Stomach (tissue), 9 donors: ENCODE results near the gene BTNL9. TPM values are rescaled to one million over a fixed set of nuclear protein-coding genes. Genes with fewer than 3 reads are reported as not detected.

Experiments
- DNase-seq, 2 donors: peaks; one replicate each; pipeline versions ENCODE4 v3.0.0 to v3.0.0-alpha.2; 2013 to 2019
- H3K27ac ChIP-seq, 5 donors: fragments of 200-600 bp in 4 of 5; sonication (generic) in 4 of 5; one replicate each; pipeline ENCODE4 v1.5.1; 2013 to 2019; ENCODE audit warnings: mild to moderate bottlenecking in 1 of 5, moderate library complexity in 1 of 5
- H3K27me3 ChIP-seq, 3 donors: fragments of 200-600 bp; sonication (generic); one replicate each; pipeline ENCODE4 v1.5.1; 2017 to 2019; ENCODE audit warnings: mixed run types in 1 of 3
- H3K36me3 ChIP-seq, 4 donors: fragments of 200-600 bp; sonication (generic); 1 replicate in 3 of 4; 2 replicates in 1 of 4; pipeline ENCODE4 v1.5.1; 2016 to 2019
- H3K4me1 ChIP-seq, 4 donors: fragments of 200-600 bp; sonication (generic); one replicate each; pipeline ENCODE4 v1.5.1; 2016 to 2019
- H3K4me3 ChIP-seq, 4 donors: fragments of 200-600 bp; sonication (generic) in 3 of 4; one replicate each; pipeline ENCODE4 v1.5.1; 2016 to 2019; ENCODE audit warnings: mild to moderate bottlenecking in 1 of 4
- H3K9me3 ChIP-seq, 4 donors: fragments of 200-600 bp; sonication (generic); one replicate each; pipeline ENCODE4 v1.5.1; 2016 to 2019
- CTCF ChIP-seq, 7 experiments: fragments of 450-650 bp in 4 of 7; fragments of 200-600 bp in 3 of 7; sonication (generic) in 3 of 7; IDR thresholded peaks; one replicate each; pipeline ENCODE4 v1.5.1; 2016 to 2019; ENCODE audit warnings: antibody characterized with exemption in 7 of 7, control low read depth in 2 of 7, mild to moderate bottlenecking in 1 of 7
- EP300 ChIP-seq: sonication (generic); formaldehyde crosslinking; IDR thresholded peaks from one replicate; pipeline ENCODE4 v1.6.1; 2017; ENCODE audit warnings: antibody characterized with exemption
- POLR2A ChIP-seq, 4 donors: fragments of 450-650 bp; IDR thresholded peaks; one replicate each; pipeline ENCODE4 v1.6.1; 2016; ENCODE audit warnings: antibody characterized with exemption in 4 of 4, control low read depth in 2 of 4, mild to moderate bottlenecking in 1 of 4, moderate library complexity in 1 of 4
- POLR2AphosphoS5 ChIP-seq, 3 donors: sonication (generic); formaldehyde crosslinking; IDR thresholded peaks; one replicate each; pipeline ENCODE4 v1.6.1; 2016; ENCODE audit warnings: antibody characterized with exemption in 3 of 3
- WGBS, 5 donors: extraction: QIAGEN DNeasy Blood & Tissue Kit in 3 of 5; methylation state at CpG; one replicate each; pipeline versions ENCODE4 v1.1.5 to v1.1.7; 2013 to 2018; 5-methylcytosine and 5-hydroxymethylcytosine counted together
- intact Hi-C: fragments of 100-400 bp; cut with DNase I; formaldehyde crosslinking; loops from one replicate; pipeline ENCODE4 v1.15.1; 2023; ENCODE audit warnings: low total_unique reads
- polyA plus RNA-seq, 3 donors: library from polyadenylated mRNA; stranded (reverse); fragments of 200-250 nt; gene quantifications; one replicate each; pipeline ENCODE4 v1.2.3, GENCODE V29; 2013
- total RNA-seq, 5 donors: library from RNA; depleted of rRNA; stranded (reverse); fragments of >200 nt; gene quantifications; one replicate each; pipeline versions ENCODE4 v1.1.0 to v1.2.3, GENCODE V29; 2014 to 2016
- donor health status: healthy with polysubstance abuse.
- donor health status: Bipolar disorder and iron deficiency.
- donor health status: healthy.

Gene BTNL9
- total and polyA plus RNA-seq, 8 donors = 3.5 to 108 (median 10.7) TPM

DNA sequence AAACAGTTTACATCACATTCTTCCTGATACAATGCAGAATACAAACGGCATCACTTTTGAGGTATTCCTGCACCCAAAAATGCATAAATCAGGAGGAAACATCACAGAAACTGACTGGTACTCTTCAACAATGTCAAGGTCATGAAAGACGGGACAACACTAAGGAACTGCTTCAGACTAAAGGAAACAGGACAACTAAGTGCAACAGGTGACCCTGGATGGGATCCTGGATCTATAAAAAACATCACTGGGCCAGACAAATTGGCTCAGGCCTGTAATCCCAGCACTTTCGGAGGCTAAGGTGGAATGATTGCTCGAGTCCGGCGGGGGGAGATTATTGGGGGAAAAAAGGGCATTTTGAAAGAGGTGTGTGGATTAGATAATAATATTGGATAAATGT, 22.6 kb downstream of the BTNL9 start:
- intact Hi-C loops = no loop called here

GRCh38 chr5:181063514-181063913, 23.4 kb downstream of the BTNL9 start:
- Histone ChIP-seq H3K36me3 (no peaks in the 10 kb centered on the region), H3K9me3 (peaks cover 0 to 6% (median 0%) of the 10 kb centered on the region in 4 donors), H3K27me3 (peaks cover 8 to 89% (median 19%) of the 10 kb centered on the region in 3 donors), H3K4me1 (peaks cover 0 to 11% (median 7%) of the 10 kb centered on the region in 4 donors), H3K27ac (no peak overlapping the region), H3K4me3 (no peak overlapping the region)
- intact Hi-C loops = no loop called here
- DNase-seq = no peak
- TF ChIP-seq POLR2A (IDR thresholded peaks at IDR 0.05) = no peak
- no peak for TF ChIP-seq CTCF (IDR thresholded peaks at IDR 0.05)
- no peak for TF ChIP-seq EP300
- TF ChIP-seq POLR2AphosphoS5 (IDR thresholded peaks at IDR 0.05) = no peak
- 72 to 89% (median 86%) methylated on average over 8 of the region's 8 CpGs for WGBS, 5 donors

More for the DNA sequence above, 22.6 kb downstream of the BTNL9 start:
- H3K4me1 ChIP-seq = peaks cover 0 to 11% (median 7%) of the 10 kb centered on the region in 4 donors
- 84 to 89% (median 87%) methylated on average over 6 of the region's 6 CpGs for WGBS, 5 donors
- TF ChIP-seq CTCF (IDR thresholded peaks at IDR 0.05) = no peak
- TF ChIP-seq POLR2A (IDR thresholded peaks at IDR 0.05) = no peak
- no peak for TF ChIP-seq POLR2AphosphoS5 (IDR thresholded peaks at IDR 0.05)
- TF ChIP-seq EP300 = no peak
- no peaks in the 10 kb centered on the region for H3K36me3 ChIP-seq
- no peak overlapping the region for H3K4me3 ChIP-seq
- H3K27me3 ChIP-seq = peaks cover 8 to 94% (median 28%) of the 10 kb centered on the region in 3 donors
- no peak for DNase-seq
- peaks cover 0 to 6% (median 0%) of the 10 kb centered on the region in 4 donors for H3K9me3 ChIP-seq
- no peak overlapping the region for H3K27ac ChIP-seq

- 83 to 94% (median 89%) methylated on average over 7 of the region's 7 CpGs for WGBS, 5 donors
- H3K36me3 ChIP-seq = no peaks in the 10 kb centered on the region
- H3K4me3 ChIP-seq = no peak overlapping the region
- H3K9me3 ChIP-seq = peaks cover 0 to 6% (median 0%) of the 10 kb centered on the region in 4 donors
- intact Hi-C loops = no loop called here
- TF ChIP-seq CTCF (IDR thresholded peaks at IDR 0.05) (no peak), POLR2A (IDR thresholded peaks at IDR 0.05) (no peak), EP300 (no peak), POLR2AphosphoS5 (IDR thresholded peaks at IDR 0.05) (no peak)
- no peak overlapping the region for H3K27ac ChIP-seq
- DNase-seq = no peak
- H3K4me1 ChIP-seq = no peaks in the 10 kb centered on the region
- peaks cover 0 to 86% (median 9%) of the 10 kb centered on the region in 3 donors for H3K27me3 ChIP-seq
These were observed 24.9 kb downstream of the BTNL9 start for GRCh38 chr5:181064987-181065386.

- intact Hi-C loops = no loop called here
- Histone ChIP-seq H3K36me3 (no peaks in the 10 kb centered on the region), H3K4me3 (no peak overlapping the region), H3K27ac (no peak overlapping the region), H3K4me1 (no peaks in the 10 kb centered on the region), H3K9me3 (peaks cover 3 to 11% (median 10%) of the 10 kb centered on the region in 4 donors), H3K27me3 (peaks cover 0 to 72% (median 26%) of the 10 kb centered on the region in 3 donors)
- DNase-seq = no peak
- WGBS, 5 donors = 36 to 45% (median 40%) methylated on average over 18 to 26 of the region's 26 CpGs
- TF ChIP-seq CTCF (IDR thresholded peaks at IDR 0.05) (no peak), POLR2A (IDR thresholded peaks at IDR 0.05) (no peak), EP300 (no peak), POLR2AphosphoS5 (IDR thresholded peaks at IDR 0.05) (no peak)
These were observed 29.9 kb downstream of the BTNL9 start for GRCh38 chr5:181069767-181070491.
